Parathyroid adenoma (tissue), 2 donors: ENCODE data around the gene POLK.

Experiments used
- H2AFZ ChIP-seq: fragments of 300-600 bp; sonication (generic); one replicate; pipeline ENCODE4 v1.7.0; 2017; ENCODE audit warnings: antibody characterized with exemption, mild to moderate bottlenecking
- H3K27ac ChIP-seq: fragments of 300-600 bp; sonication (generic); one replicate; pipeline ENCODE4 v1.7.0; 2017
- H3K27me3 ChIP-seq: fragments of 300-600 bp; sonication (generic); one replicate; pipeline ENCODE4 v1.7.0; 2017; ENCODE audit warnings: low read length; ENCODE audit not compliant: control insufficient read depth, insufficient read depth
- H3K36me3 ChIP-seq: fragments of 300-600 bp; sonication (generic); one replicate; pipeline ENCODE4 v1.7.0; 2017; ENCODE audit warnings: low read length; ENCODE audit not compliant: control insufficient read depth, insufficient read depth
- H3K4me1 ChIP-seq: fragments of 300-600 bp; sonication (generic); one replicate; pipeline ENCODE4 v1.7.0; 2017; ENCODE audit warnings: control low read depth
- H3K4me2 ChIP-seq: fragments of 300-600 bp; sonication (generic); one replicate; pipeline ENCODE4 v1.7.0; 2017; ENCODE audit warnings: low read length
- H3K4me3 ChIP-seq: fragments of 300-600 bp; sonication (generic); one replicate; pipeline ENCODE4 v1.7.0; 2017; ENCODE audit warnings: low read depth, low read length
- H3K79me2 ChIP-seq: fragments of 300-600 bp; sonication (generic); one replicate; pipeline ENCODE4 v1.7.0; 2017; ENCODE audit warnings: control low read depth
- H3K9ac ChIP-seq: fragments of 300-600 bp; sonication (generic); one replicate; pipeline ENCODE4 v1.7.0; 2017; ENCODE audit warnings: mild to moderate bottlenecking
- H3K9me3 ChIP-seq: fragments of 300-600 bp; sonication (generic); one replicate; pipeline ENCODE4 v1.7.0; 2017; ENCODE audit warnings: low read length; ENCODE audit not compliant: control insufficient read depth
- TF ChIP-seq, protein P1 (sequence below): fragments of 300-600 bp; sonication (generic); IDR thresholded peaks from one replicate; pipeline ENCODE4 v1.7.0; 2017; ENCODE audit warnings: antibody characterized with exemption, mild to moderate bottlenecking
- donor health status: primary hyperparathyroidism.

POLK gene

DNA sequence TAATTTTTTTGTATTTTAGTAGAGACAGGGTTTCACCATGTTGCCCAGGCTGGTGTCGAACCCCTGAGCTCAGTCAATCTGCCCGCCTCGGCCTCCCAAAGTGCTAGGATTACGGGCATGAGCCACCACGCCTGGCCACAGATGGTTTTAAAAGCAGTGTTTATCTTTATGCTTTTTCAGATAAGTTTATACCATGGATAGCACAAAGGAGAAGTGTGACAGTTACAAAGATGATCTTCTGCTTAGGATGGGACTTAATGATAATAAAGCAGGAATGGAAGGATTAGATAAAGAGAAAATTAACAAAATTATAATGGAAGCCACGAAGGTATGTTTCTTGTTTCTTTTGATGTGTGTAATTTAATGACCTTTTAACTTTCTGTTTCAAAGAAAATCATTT, 35.1 kb downstream of the POLK start:
- Histone ChIP-seq H3K27ac (no peak overlapping the region), H3K4me1 (no peaks in the 10 kb centered on the region), H3K79me2 (peaks cover 18% of the 10 kb centered on the region), H3K36me3 (no peaks in the 10 kb centered on the region), H3K9me3 (no peaks in the 10 kb centered on the region), H3K4me2 (no peak overlapping the region), H3K9ac (no peak overlapping the region), H2AFZ (no peak overlapping the region), H3K27me3 (no peaks in the 10 kb centered on the region), H3K4me3 (no peak overlapping the region)
- TF ChIP-seq, protein P1, sequence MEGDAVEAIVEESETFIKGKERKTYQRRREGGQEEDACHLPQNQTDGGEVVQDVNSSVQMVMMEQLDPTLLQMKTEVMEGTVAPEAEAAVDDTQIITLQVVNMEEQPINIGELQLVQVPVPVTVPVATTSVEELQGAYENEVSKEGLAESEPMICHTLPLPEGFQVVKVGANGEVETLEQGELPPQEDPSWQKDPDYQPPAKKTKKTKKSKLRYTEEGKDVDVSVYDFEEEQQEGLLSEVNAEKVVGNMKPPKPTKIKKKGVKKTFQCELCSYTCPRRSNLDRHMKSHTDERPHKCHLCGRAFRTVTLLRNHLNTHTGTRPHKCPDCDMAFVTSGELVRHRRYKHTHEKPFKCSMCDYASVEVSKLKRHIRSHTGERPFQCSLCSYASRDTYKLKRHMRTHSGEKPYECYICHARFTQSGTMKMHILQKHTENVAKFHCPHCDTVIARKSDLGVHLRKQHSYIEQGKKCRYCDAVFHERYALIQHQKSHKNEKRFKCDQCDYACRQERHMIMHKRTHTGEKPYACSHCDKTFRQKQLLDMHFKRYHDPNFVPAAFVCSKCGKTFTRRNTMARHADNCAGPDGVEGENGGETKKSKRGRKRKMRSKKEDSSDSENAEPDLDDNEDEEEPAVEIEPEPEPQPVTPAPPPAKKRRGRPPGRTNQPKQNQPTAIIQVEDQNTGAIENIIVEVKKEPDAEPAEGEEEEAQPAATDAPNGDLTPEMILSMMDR, result no peak

DNA sequence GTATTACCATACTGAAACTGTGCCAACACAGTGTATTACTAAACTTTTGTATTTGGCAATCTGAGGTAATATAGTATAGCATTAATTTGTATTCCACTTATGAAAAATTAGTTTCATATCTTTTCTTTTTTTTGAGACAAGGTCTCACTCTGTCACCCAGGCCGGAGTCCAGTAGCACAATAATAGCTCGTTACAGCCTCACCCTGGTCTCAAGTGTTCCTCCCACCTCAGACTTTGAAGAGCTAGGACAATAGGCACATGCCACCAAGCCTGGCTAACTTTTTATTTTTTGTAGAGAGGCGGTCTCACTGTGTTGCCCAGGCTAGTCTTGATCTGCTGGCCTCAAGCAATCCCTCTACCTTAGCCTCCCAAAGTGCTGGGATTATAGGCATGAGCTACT, 36.1 kb downstream of the POLK start:
- Histone ChIP-seq H3K4me2 (no peak overlapping the region), H2AFZ (no peak overlapping the region), H3K27me3 (no peaks in the 10 kb centered on the region), H3K9ac (no peak overlapping the region), H3K4me3 (no peak overlapping the region), H3K9me3 (no peaks in the 10 kb centered on the region), H3K36me3 (no peaks in the 10 kb centered on the region), H3K4me1 (no peaks in the 10 kb centered on the region), H3K79me2 (peaks cover 18% of the 10 kb centered on the region), H3K27ac (no peak overlapping the region)
- TF ChIP-seq, protein P1, result no peak

DNA sequence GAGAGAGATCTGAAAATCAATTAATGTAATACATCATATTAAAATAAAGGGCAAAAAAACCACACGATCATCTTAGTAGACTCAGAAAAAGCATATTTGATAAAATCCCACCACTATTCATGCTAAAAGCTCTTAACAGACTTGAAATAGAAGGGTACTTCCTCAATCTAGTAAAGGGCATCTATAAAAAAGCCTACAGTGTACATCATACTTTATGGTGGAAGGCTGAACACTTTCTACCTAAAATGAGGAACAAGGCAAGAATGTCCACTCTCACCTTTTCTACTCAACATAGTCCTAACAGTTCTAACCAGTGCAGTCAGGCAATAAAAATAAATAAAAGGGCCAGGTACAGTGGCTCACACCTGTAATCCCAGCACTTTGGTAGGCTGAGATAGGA, 38.9 kb downstream of the POLK start:
- Histone ChIP-seq H3K4me1 (peaks cover 3% of the 10 kb centered on the region), H3K36me3 (no peaks in the 10 kb centered on the region), H3K27me3 (no peaks in the 10 kb centered on the region), H2AFZ (no peak overlapping the region), H3K9ac (no peak overlapping the region), H3K9me3 (no peaks in the 10 kb centered on the region), H3K4me2 (no peak overlapping the region), H3K4me3 (no peak overlapping the region), H3K27ac (no peak overlapping the region), H3K79me2 (peaks cover 5% of the 10 kb centered on the region)
- TF ChIP-seq, protein P1, result no peak

DNA sequence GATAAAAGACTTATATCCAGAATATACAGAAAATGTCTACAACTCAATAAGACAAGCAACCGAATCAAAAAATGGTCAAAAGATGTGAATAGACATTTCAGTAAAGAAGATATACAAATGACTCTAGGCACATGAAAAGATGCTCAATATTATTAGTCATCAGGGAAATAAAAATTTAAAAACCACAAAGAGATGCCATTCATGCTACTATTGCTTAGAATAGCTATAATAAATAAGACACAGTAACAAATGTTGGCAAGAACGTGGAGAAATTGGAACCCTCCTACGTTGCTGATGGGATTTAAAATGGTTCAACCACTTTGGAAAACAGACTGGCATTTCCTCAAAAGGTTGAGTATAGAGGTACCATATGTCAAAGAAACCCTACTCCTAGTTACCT, 39.8 kb downstream of the POLK start:
- TF ChIP-seq, protein P1, result no peak
- peaks cover 3% of the 10 kb centered on the region for H3K4me1 ChIP-seq

DNA sequence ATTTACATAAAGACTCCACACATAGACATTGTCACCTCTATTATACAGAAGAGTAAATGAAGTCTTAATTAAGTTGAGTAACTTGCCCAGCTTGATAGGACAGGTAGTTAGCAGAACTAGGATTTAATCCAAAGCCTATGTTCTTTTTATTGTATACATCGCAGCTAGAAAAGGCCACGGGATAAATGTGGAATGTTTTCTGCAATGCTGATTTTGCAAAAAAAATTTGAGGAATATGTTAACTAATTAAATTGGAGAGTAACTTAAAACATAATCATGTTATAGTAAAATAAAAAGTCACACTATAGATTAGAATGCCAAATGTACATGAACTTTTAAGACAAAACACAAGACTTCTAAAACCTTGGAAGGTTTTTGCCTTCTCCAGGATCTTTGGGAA, 41.1 kb downstream of the POLK start:
- peaks cover 8% of the 10 kb centered on the region for H3K79me2 ChIP-seq
- no peak overlapping the region for H2AFZ ChIP-seq
- no peak overlapping the region for H3K27ac ChIP-seq
- no peak overlapping the region for H3K9ac ChIP-seq
- H3K36me3 ChIP-seq, result no peaks in the 10 kb centered on the region
- H3K4me2 ChIP-seq, result no peak overlapping the region
- H3K27me3 ChIP-seq, result no peaks in the 10 kb centered on the region
- TF ChIP-seq, protein P1, result no peak
- no peak overlapping the region for H3K4me3 ChIP-seq
- H3K9me3 ChIP-seq, result peaks cover 4% of the 10 kb centered on the region
- peaks cover 3% of the 10 kb centered on the region for H3K4me1 ChIP-seq

More for the DNA sequence above, 39.8 kb downstream of the POLK start:
- Histone ChIP-seq H3K4me3 (no peak overlapping the region), H3K9me3 (no peaks in the 10 kb centered on the region), H3K4me2 (no peak overlapping the region), H3K79me2 (peaks cover 5% of the 10 kb centered on the region), H3K9ac (no peak overlapping the region), H2AFZ (no peak overlapping the region), H3K27me3 (no peaks in the 10 kb centered on the region), H3K36me3 (no peaks in the 10 kb centered on the region), H3K27ac (no peak overlapping the region)
